Activated T-cell treated with anti-CD3 and anti-CD28 coated beads, Interleukin-2, amount 50 U/mL, for 24 hours (primary cell): Measurements from ENCODE around the gene ACTN3.
"Not testable (repeated sequence)": the region's sequence is repeated elsewhere in the genome, so short reads cannot be mapped to it uniquely, and the experiment has no call there.

Source experiments
- DNase-seq: peaks from one replicate; pipeline ENCODE4 v3.0.0-alpha.2; 2020
- H3K27ac Mint-ChIP-seq: 2 replicates; pipeline ENCODE4 v1.8.0; 2020; ENCODE audit warnings: mild to moderate bottlenecking, mixed read lengths
- H3K27me3 Mint-ChIP-seq: 2 replicates; pipeline ENCODE4 v1.8.0; 2020; ENCODE audit warnings: mixed read lengths
- H3K36me3 Mint-ChIP-seq: 2 replicates; pipeline ENCODE4 v1.8.0; 2020; ENCODE audit warnings: low read depth, mixed read lengths
- H3K4me1 Mint-ChIP-seq: 2 replicates; pipeline ENCODE4 v1.8.0; 2020; ENCODE audit warnings: low read depth, mixed read lengths
- H3K4me3 Mint-ChIP-seq: 2 replicates; pipeline ENCODE4 v1.8.0; 2020; ENCODE audit warnings: mild to moderate bottlenecking, moderate library complexity, mixed read lengths
- H3K9me3 Mint-ChIP-seq: 2 replicates; pipeline ENCODE4 v1.8.0; 2020; ENCODE audit warnings: mixed read lengths

The ACTN3 gene

GRCh38 chr11:66567787-66568123, 21.1 kb downstream of the ACTN3 start:
- H3K4me1 Mint-ChIP-seq = peaks cover 12% of the 10 kb centered on the region
- DNase-seq = no peak
- no peaks in the 10 kb centered on the region for H3K9me3 Mint-ChIP-seq
- H3K27ac Mint-ChIP-seq = no peak overlapping the region
- H3K27me3 Mint-ChIP-seq = no peaks in the 10 kb centered on the region
- peak overlapping the region; percentile 63 for H3K4me3 Mint-ChIP-seq
- no peaks in the 10 kb centered on the region for H3K36me3 Mint-ChIP-seq

GRCh38 chr11:66568124-66568916, 21.6 kb downstream of the ACTN3 start, which contains the start of gene CTSF:
TSS of gene CTSF (minus strand) at chr11:66568606. CDS start at chr11:66568486, 120 bp downstream.
- peak within 1 kb of the TSS; percentile 67 for H3K27ac Mint-ChIP-seq
- peak within 1 kb of the TSS; percentile 68 for H3K4me3 Mint-ChIP-seq
- H3K9me3 Mint-ChIP-seq = no peaks in the 10 kb centered on the region
- H3K4me1 Mint-ChIP-seq = peaks cover 12% of the 10 kb centered on the region
- H3K27me3 Mint-ChIP-seq = no peaks in the 10 kb centered on the region
- peak; percentile 82 for DNase-seq
- H3K36me3 Mint-ChIP-seq = no peaks in the 10 kb centered on the region

GRCh38 chr11:66569076-66569475, 22.4 kb downstream of the ACTN3 start:
- peak overlapping the region; percentile 68 for H3K4me3 Mint-ChIP-seq
- no peaks in the 10 kb centered on the region for H3K9me3 Mint-ChIP-seq
- no peak overlapping the region for H3K27ac Mint-ChIP-seq
- H3K27me3 Mint-ChIP-seq = peaks cover 3% of the 10 kb centered on the region
- no peaks in the 10 kb centered on the region for H3K36me3 Mint-ChIP-seq
- DNase-seq = no peak
- peaks cover 12% of the 10 kb centered on the region for H3K4me1 Mint-ChIP-seq

GRCh38 chr11:66570079-66570849, 23.6 kb downstream of the ACTN3 start:
- no peak overlapping the region for H3K27ac Mint-ChIP-seq
- H3K4me1 Mint-ChIP-seq = peaks cover 12% of the 10 kb centered on the region
- no peak for DNase-seq
- no peaks in the 10 kb centered on the region for H3K36me3 Mint-ChIP-seq
- H3K27me3 Mint-ChIP-seq = peaks cover 4% of the 10 kb centered on the region
- no peak overlapping the region for H3K4me3 Mint-ChIP-seq
- H3K9me3 Mint-ChIP-seq = no peaks in the 10 kb centered on the region

- Mint-ChIP-seq H3K4me3 (no peak overlapping the region), H3K9me3 (no peaks in the 10 kb centered on the region), H3K27me3 (peaks cover 4% of the 10 kb centered on the region), H3K4me1 (peaks cover 12% of the 10 kb centered on the region), H3K36me3 (no peaks in the 10 kb centered on the region), H3K27ac (no peak overlapping the region)
- DNase-seq = no peak
These were observed 24.1 kb downstream of the ACTN3 start for GRCh38 chr11:66570850-66571180.

- DNase-seq = peak; percentile 88
- peaks cover 4% of the 10 kb centered on the region for H3K27me3 Mint-ChIP-seq
- peaks cover 18% of the 10 kb centered on the region for H3K4me1 Mint-ChIP-seq
- H3K36me3 Mint-ChIP-seq = no peaks in the 10 kb centered on the region
- H3K27ac Mint-ChIP-seq = peak overlapping the region; percentile 1
- H3K4me3 Mint-ChIP-seq = peak overlapping the region; percentile 40
- H3K9me3 Mint-ChIP-seq = peaks cover 5% of the 10 kb centered on the region
These were observed 32.4 kb downstream of the ACTN3 start for GRCh38 chr11:66579017-66579606.

GRCh38 chr11:66580803-66581202, 34.1 kb downstream of the ACTN3 start:
- H3K9me3 Mint-ChIP-seq = peaks cover 5% of the 10 kb centered on the region
- peaks cover 18% of the 10 kb centered on the region for H3K4me1 Mint-ChIP-seq
- no peak for DNase-seq
- peaks cover 3% of the 10 kb centered on the region for H3K27me3 Mint-ChIP-seq
- H3K36me3 Mint-ChIP-seq = no peaks in the 10 kb centered on the region
- H3K4me3 Mint-ChIP-seq = no peak overlapping the region
- no peak overlapping the region for H3K27ac Mint-ChIP-seq

GRCh38 chr11:66581261-66581660, 34.6 kb downstream of the ACTN3 start:
- peaks cover 5% of the 10 kb centered on the region for H3K9me3 Mint-ChIP-seq
- no peak for DNase-seq
- H3K27me3 Mint-ChIP-seq = peaks cover 3% of the 10 kb centered on the region
- no peak overlapping the region for H3K27ac Mint-ChIP-seq
- no peaks in the 10 kb centered on the region for H3K36me3 Mint-ChIP-seq
- H3K4me3 Mint-ChIP-seq = no peak overlapping the region
- H3K4me1 Mint-ChIP-seq = peaks cover 18% of the 10 kb centered on the region

- not testable (repeated sequence) for H3K9me3 Mint-ChIP-seq, H3K36me3 Mint-ChIP-seq, DNase-seq, H3K27me3 Mint-ChIP-seq, H3K4me3 Mint-ChIP-seq, H3K27ac Mint-ChIP-seq
- H3K4me1 Mint-ChIP-seq = peaks cover 18% of the 10 kb centered on the region
These were observed 36.0 kb downstream of the ACTN3 start for GRCh38 chr11:66582565-66583147.

- not testable (repeated sequence) for H3K27ac Mint-ChIP-seq, H3K9me3 Mint-ChIP-seq, DNase-seq, H3K27me3 Mint-ChIP-seq, H3K36me3 Mint-ChIP-seq, H3K4me1 Mint-ChIP-seq, H3K4me3 Mint-ChIP-seq
These were observed 38.7 kb downstream of the ACTN3 start for GRCh38 chr11:66585447-66585846.

GRCh38 chr11:66586136-66586535, 39.4 kb downstream of the ACTN3 start:
- H3K36me3 Mint-ChIP-seq = no peaks in the 10 kb centered on the region
- peaks cover 5% of the 10 kb centered on the region for H3K9me3 Mint-ChIP-seq
- no peak overlapping the region for H3K27ac Mint-ChIP-seq
- H3K4me1 Mint-ChIP-seq = peaks cover 2% of the 10 kb centered on the region
- DNase-seq = no peak
- H3K4me3 Mint-ChIP-seq = no peak overlapping the region
- no peaks in the 10 kb centered on the region for H3K27me3 Mint-ChIP-seq

GRCh38 chr11:66589315-66589714, 42.6 kb downstream of the ACTN3 start:
- not testable (repeated sequence) for H3K27ac Mint-ChIP-seq, H3K27me3 Mint-ChIP-seq, H3K36me3 Mint-ChIP-seq, DNase-seq, H3K4me3 Mint-ChIP-seq, H3K9me3 Mint-ChIP-seq
- H3K4me1 Mint-ChIP-seq = peaks cover 17% of the 10 kb centered on the region

GRCh38 chr11:66589996-66590675, 43.4 kb downstream of the ACTN3 start:
- Mint-ChIP-seq H3K4me3 (no peak overlapping the region), H3K9me3 (no peaks in the 10 kb centered on the region), H3K27me3 (no peaks in the 10 kb centered on the region), H3K36me3 (peaks cover 5% of the 10 kb centered on the region), H3K27ac (no peak overlapping the region), H3K4me1 (peaks cover 22% of the 10 kb centered on the region)
- DNase-seq = no peak

GRCh38 chr11:66591175-66591574, 44.5 kb downstream of the ACTN3 start:
- Mint-ChIP-seq H3K27ac (no peak overlapping the region), H3K27me3 (no peaks in the 10 kb centered on the region), H3K4me3 (no peak overlapping the region), H3K36me3 (peaks cover 5% of the 10 kb centered on the region), H3K9me3 (no peaks in the 10 kb centered on the region), H3K4me1 (peaks cover 28% of the 10 kb centered on the region)
- DNase-seq = no peak
